ENCODE results near the gene UBR4. TPM values are rescaled to one million over a fixed set of nuclear protein-coding genes. Genes with fewer than 3 reads are reported as not detected.

The UBR4 gene
- total RNA-seq, 1 experiment from 2014 or later: 131 TPM

GRCh38 chr1:19074361-19074901 lies 135.6 kb downstream of the UBR4 start:
- Histone ChIP-seq H2AFZ (ENCODE audit: low read length) (no peak overlapping the region), H2BK20ac (ENCODE audit: low read depth, low read length, poor library complexity, severe bottlenecking) (no peak overlapping the region), H2AK5ac (ENCODE audit: insufficient read length, low read length) (no peak overlapping the region), H3K9ac (ENCODE audit: extremely low read depth, insufficient read length, low read length) (no peak overlapping the region), H4K5ac (ENCODE audit: insufficient read length, low read depth, low read length) (no peak overlapping the region), H2BK15ac (ENCODE audit: low read depth, low read length) (no peak overlapping the region), H3K23me2 (ENCODE audit: insufficient read length, low read depth, low read length, poor library complexity, severe bottlenecking) (no peaks in the 10 kb centered on the region), H3K9me3 (ENCODE audit: control insufficient read depth, low read depth, low read length) (no peaks in the 10 kb centered on the region), H3K18ac (ENCODE audit: insufficient read length, low read depth, low read length) (no peak overlapping the region), H2BK5ac (ENCODE audit: insufficient read length, low read length) (no peak overlapping the region), H2BK12ac (ENCODE audit: insufficient read length, low read depth, low read length) (no peak overlapping the region), H3K56ac (ENCODE audit: insufficient read length, low read depth, low read length) (no peak overlapping the region), H3T11ph (ENCODE audit: low read length) (no peak overlapping the region), H3K27me3 (ENCODE audit: insufficient read depth, low read length) (no peaks in the 10 kb centered on the region), H3K23ac (ENCODE audit: insufficient read length, low read depth, low read length) (no peak overlapping the region), H4K8ac (replicated peaks; ENCODE audit: insufficient read length, low read depth, low read length) (no peak overlapping the region), H3K27ac (ENCODE audit: insufficient read length, low read depth, low read length) (no peak overlapping the region), H4K91ac (ENCODE audit: insufficient read length, low read depth, low read length) (no peak overlapping the region), H3K79me1 (ENCODE audit: insufficient read depth, low read depth, low read length, poor library complexity, severe bottlenecking) (no peaks in the 10 kb centered on the region), H4K20me1 (ENCODE audit: control insufficient read depth, insufficient read depth, insufficient read length) (no peaks in the 10 kb centered on the region), H2BK120ac (ENCODE audit: low read depth, low read length, poor library complexity, severe bottlenecking) (no peak overlapping the region), H3K14ac (ENCODE audit: insufficient read depth, low read length) (no peak overlapping the region), H3K4ac (ENCODE audit: low read depth, low read length) (no peak overlapping the region), H3K4me1 (ENCODE audit: insufficient read depth, low read length) (no peaks in the 10 kb centered on the region), H3K4me2 (ENCODE audit: insufficient read depth, insufficient read length, low read length) (no peak overlapping the region), H3K79me2 (ENCODE audit: insufficient read depth, low read length) (no peaks in the 10 kb centered on the region)
- Mint-ChIP-seq H3K36me3 (ENCODE audit: insufficient read depth in 1 of 3, low read depth in 3 of 3) (peaks cover 31 to 70% (median 61%) of the 10 kb centered on the region in 3 experiments; a peak in 6 of 7 replicates), H3K4me3 (no peak overlapping the region), H3K4me1 (peaks cover 14 to 18% of the 10 kb centered on the region in 2 experiments), H3K27me3 (ENCODE audit: low read depth) (no peaks in the 10 kb centered on the region; the same call in 1 of the 2 replicates), H3K27ac (no peak overlapping the region), H3K9me3 (no peaks in the 10 kb centered on the region)
- TF ChIP-seq, protein P1, sequence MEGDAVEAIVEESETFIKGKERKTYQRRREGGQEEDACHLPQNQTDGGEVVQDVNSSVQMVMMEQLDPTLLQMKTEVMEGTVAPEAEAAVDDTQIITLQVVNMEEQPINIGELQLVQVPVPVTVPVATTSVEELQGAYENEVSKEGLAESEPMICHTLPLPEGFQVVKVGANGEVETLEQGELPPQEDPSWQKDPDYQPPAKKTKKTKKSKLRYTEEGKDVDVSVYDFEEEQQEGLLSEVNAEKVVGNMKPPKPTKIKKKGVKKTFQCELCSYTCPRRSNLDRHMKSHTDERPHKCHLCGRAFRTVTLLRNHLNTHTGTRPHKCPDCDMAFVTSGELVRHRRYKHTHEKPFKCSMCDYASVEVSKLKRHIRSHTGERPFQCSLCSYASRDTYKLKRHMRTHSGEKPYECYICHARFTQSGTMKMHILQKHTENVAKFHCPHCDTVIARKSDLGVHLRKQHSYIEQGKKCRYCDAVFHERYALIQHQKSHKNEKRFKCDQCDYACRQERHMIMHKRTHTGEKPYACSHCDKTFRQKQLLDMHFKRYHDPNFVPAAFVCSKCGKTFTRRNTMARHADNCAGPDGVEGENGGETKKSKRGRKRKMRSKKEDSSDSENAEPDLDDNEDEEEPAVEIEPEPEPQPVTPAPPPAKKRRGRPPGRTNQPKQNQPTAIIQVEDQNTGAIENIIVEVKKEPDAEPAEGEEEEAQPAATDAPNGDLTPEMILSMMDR (conservative IDR thresholded peaks at IDR 0.05): no peak
- DNase-seq: no peak
- WGBS (ENCODE audit: extremely low coverage, insufficient read length, low lambda C conversion rate): no CpG with 5 or more reads among the region's 17 CpGs
